Upper lobe of left lung (tissue), 6 donors: ENCODE measurements around the gene PHF2. TPM values are rescaled to one million over a fixed set of nuclear protein-coding genes. Genes with fewer than 3 reads are reported as not detected.
A peak's percentile ranks its signal among the peaks of the same experiment; 100 is the strongest.

Experiments
- ATAC-seq, 2 donors: fragments of 200-7000 bp; cut with Tn5 transposase; one replicate each; pipeline ENCODE4 v1.9.1; 2022; ENCODE audit warnings: mild to moderate bottlenecking in 2 of 2, moderate library complexity in 2 of 2; ENCODE audit not compliant: low FRiP score in 2 of 2
- DNase-seq, 2 donors: peaks; one replicate each; pipeline ENCODE4 v3.0.0-alpha.2; 2019 to 2020
- H3K27ac ChIP-seq, 4 donors: fragments of 200-600 bp; sonication (generic); one replicate each; pipeline ENCODE4 v1.5.1; 2016 to 2019
- H3K27me3 ChIP-seq, 4 donors: fragments of 200-600 bp; sonication (generic); one replicate each; pipeline ENCODE4 v1.5.1; 2017 to 2019
- H3K36me3 ChIP-seq, 4 donors: fragments of 200-600 bp; sonication (generic); one replicate each; pipeline ENCODE4 v1.5.1; 2016 to 2019
- H3K4me1 ChIP-seq, 4 donors: fragments of 200-600 bp; sonication (generic); one replicate each; pipeline ENCODE4 v1.5.1; 2018 to 2019
- H3K4me3 ChIP-seq, 4 donors: fragments of 200-600 bp; sonication (generic); one replicate each; pipeline ENCODE4 v1.5.1; 2017 to 2019; ENCODE audit warnings: mild to moderate bottlenecking in 2 of 4, moderate library complexity in 1 of 4
- H3K9me3 ChIP-seq, 4 donors: fragments of 200-600 bp; sonication (generic); one replicate each; pipeline ENCODE4 v1.5.1; 2018 to 2019
- EP300 ChIP-seq, 4 donors: sonication (generic); formaldehyde crosslinking; IDR thresholded peaks; one replicate each; pipeline ENCODE4 v1.5.1; 2017; ENCODE audit warnings: antibody characterized with exemption in 4 of 4, control low read depth in 2 of 4
- POLR2A ChIP-seq, 4 donors: fragments of 450-650 bp; IDR thresholded peaks; one replicate each; pipeline ENCODE4 v1.5.1; 2016 to 2017; ENCODE audit warnings: antibody characterized with exemption in 4 of 4, mild to moderate bottlenecking in 2 of 4
- POLR2AphosphoS5 ChIP-seq, 2 donors: sonication (generic); formaldehyde crosslinking; IDR thresholded peaks; one replicate each; pipeline ENCODE4 v1.5.1; 2017; ENCODE audit warnings: antibody characterized with exemption in 2 of 2
- WGBS, 2 donors: methylation state at CpG; one replicate each; pipeline ENCODE4 v1.1.5; 2017 to 2018; 5-methylcytosine and 5-hydroxymethylcytosine counted together
- total RNA-seq, 6 donors: library from RNA; depleted of rRNA in 4 of 6; stranded (reverse); fragments of >200 nt in 4 of 6; gene quantifications; one replicate each; pipeline versions ENCODE4 v1.1.0 to v1.2.1, GENCODE V29; 2016 to 2021
- TF ChIP-seq, protein P1 (sequence below), 6 experiments: fragments of 450-650 bp in 4 of 6; fragments of 200-600 bp in 2 of 6; sonication (generic) in 2 of 6; IDR thresholded peaks; one replicate each; pipeline ENCODE4 v1.5.1; 2016 to 2019; ENCODE audit warnings: antibody characterized with exemption in 6 of 6
- donor health status: DM: no; HTN: no; CAD: no; lungs with moderate emphysema.
- donor health status: DM: no; HTN: yes; CAD: no; lungs with severe emphysema.

Gene PHF2
- total RNA-seq, 6 donors from 2014 or later: 33.6 to 41.7 (median 37.9) TPM

- DNase-seq: peak in 1 of 2 donors; percentile 18
Measured at GRCh38 chr9:93599571-93600403, 23.4 kb downstream of the PHF2 start.

DNA sequence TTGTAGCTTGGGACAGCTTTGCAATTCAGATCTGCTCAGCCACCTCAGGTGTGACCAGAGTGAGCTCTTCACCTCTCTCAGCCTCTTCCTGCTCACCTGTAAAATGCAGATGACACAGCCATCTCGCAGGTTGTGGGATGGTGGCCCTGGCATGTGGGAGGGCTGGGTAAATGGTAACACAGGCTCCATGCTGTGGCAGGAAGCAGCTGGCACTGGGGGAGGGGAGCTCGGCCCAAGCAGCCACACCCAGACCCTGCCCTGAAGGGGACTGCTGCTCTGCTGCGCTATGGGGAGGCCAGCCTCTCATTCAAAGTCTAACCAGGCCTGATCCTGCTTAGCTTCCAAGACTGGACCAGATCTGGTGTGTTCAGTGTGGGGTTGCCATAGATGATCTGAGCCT, 24.1 kb downstream of the PHF2 start:
- DNase-seq (no peak), ATAC-seq (no peak)
- H3K4me1 ChIP-seq: peaks cover 21 to 33% (median 26%) of the 10 kb centered on the region in 4 donors
- H3K36me3 ChIP-seq: no peaks in the 10 kb centered on the region
- no peak overlapping the region for H3K27ac ChIP-seq
- TF ChIP-seq POLR2AphosphoS5 (IDR thresholded peaks at IDR 0.05) (no peak), EP300 (IDR thresholded peaks at IDR 0.05) (no peak), POLR2A (IDR thresholded peaks at IDR 0.05) (no peak)
- TF ChIP-seq, protein P1, sequence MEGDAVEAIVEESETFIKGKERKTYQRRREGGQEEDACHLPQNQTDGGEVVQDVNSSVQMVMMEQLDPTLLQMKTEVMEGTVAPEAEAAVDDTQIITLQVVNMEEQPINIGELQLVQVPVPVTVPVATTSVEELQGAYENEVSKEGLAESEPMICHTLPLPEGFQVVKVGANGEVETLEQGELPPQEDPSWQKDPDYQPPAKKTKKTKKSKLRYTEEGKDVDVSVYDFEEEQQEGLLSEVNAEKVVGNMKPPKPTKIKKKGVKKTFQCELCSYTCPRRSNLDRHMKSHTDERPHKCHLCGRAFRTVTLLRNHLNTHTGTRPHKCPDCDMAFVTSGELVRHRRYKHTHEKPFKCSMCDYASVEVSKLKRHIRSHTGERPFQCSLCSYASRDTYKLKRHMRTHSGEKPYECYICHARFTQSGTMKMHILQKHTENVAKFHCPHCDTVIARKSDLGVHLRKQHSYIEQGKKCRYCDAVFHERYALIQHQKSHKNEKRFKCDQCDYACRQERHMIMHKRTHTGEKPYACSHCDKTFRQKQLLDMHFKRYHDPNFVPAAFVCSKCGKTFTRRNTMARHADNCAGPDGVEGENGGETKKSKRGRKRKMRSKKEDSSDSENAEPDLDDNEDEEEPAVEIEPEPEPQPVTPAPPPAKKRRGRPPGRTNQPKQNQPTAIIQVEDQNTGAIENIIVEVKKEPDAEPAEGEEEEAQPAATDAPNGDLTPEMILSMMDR (IDR thresholded peaks at IDR 0.05): no peak
- no peaks in the 10 kb centered on the region for H3K27me3 ChIP-seq
- H3K9me3 ChIP-seq: no peaks in the 10 kb centered on the region
- WGBS, 2 donors: 12 to 31% methylated on average over 2 to 3 of the region's 3 CpGs
- H3K4me3 ChIP-seq: no peak overlapping the region

More at GRCh38 chr9:93599571-93600403, 23.4 kb downstream of the PHF2 start:
- 65 to 79% methylated on average over 13 to 16 of the region's 17 CpGs for WGBS, 2 donors
- H3K36me3 ChIP-seq: no peaks in the 10 kb centered on the region
- peaks cover 21 to 34% (median 26%) of the 10 kb centered on the region in 4 donors for H3K4me1 ChIP-seq
- H3K27me3 ChIP-seq: no peaks in the 10 kb centered on the region
- no peaks in the 10 kb centered on the region for H3K9me3 ChIP-seq
- no peak for ATAC-seq
- peak overlapping the region in 1 of 4 donors; percentile 19 for H3K27ac ChIP-seq
- TF ChIP-seq POLR2A (IDR thresholded peaks at IDR 0.05) (no peak), POLR2AphosphoS5 (IDR thresholded peaks at IDR 0.05) (no peak)
- H3K4me3 ChIP-seq: no peak overlapping the region

GRCh38 chr9:93601063-93601462, 24.7 kb downstream of the PHF2 start:
- no peak overlapping the region for H3K27ac ChIP-seq

GRCh38 chr9:93601666-93602065, 25.3 kb downstream of the PHF2 start:
- H3K9me3 ChIP-seq: no peaks in the 10 kb centered on the region
- no peak for DNase-seq
- 81 to 89% methylated on average over 4 to 5 of the region's 5 CpGs for WGBS, 2 donors
- TF ChIP-seq POLR2A (IDR thresholded peaks at IDR 0.05) (no peak), POLR2AphosphoS5 (IDR thresholded peaks at IDR 0.05) (no peak), EP300 (IDR thresholded peaks at IDR 0.05) (no peak)
- TF ChIP-seq, protein P1 (IDR thresholded peaks at IDR 0.05): no peak
- H3K36me3 ChIP-seq: no peaks in the 10 kb centered on the region
- no peak for ATAC-seq
- H3K27me3 ChIP-seq: no peaks in the 10 kb centered on the region
- no peak overlapping the region for H3K27ac ChIP-seq
- peaks cover 21 to 33% (median 26%) of the 10 kb centered on the region in 4 donors for H3K4me1 ChIP-seq
- H3K4me3 ChIP-seq: no peak overlapping the region

More at GRCh38 chr9:93601063-93601462, 24.7 kb downstream of the PHF2 start:
- H3K4me1 ChIP-seq: peaks cover 21 to 33% (median 26%) of the 10 kb centered on the region in 4 donors
- DNase-seq: no peak
- H3K36me3 ChIP-seq: no peaks in the 10 kb centered on the region
- H3K9me3 ChIP-seq: no peaks in the 10 kb centered on the region
- H3K27me3 ChIP-seq: no peaks in the 10 kb centered on the region
- TF ChIP-seq POLR2A (IDR thresholded peaks at IDR 0.05) (no peak), POLR2AphosphoS5 (IDR thresholded peaks at IDR 0.05) (no peak), EP300 (IDR thresholded peaks at IDR 0.05) (no peak)
- TF ChIP-seq, protein P1 (IDR thresholded peaks at IDR 0.05): no peak
- H3K4me3 ChIP-seq: no peak overlapping the region
- no peak for ATAC-seq
- WGBS, 2 donors: 78 to 81% methylated on average over 4 of the region's 4 CpGs

GRCh38 chr9:93603011-93603410, 26.6 kb downstream of the PHF2 start:
- DNase-seq: no peak
- 93 to 96% methylated on average over 3 to 15 of the region's 15 CpGs for WGBS, 2 donors
- no peaks in the 10 kb centered on the region for H3K27me3 ChIP-seq
- H3K4me1 ChIP-seq: peaks cover 21 to 32% (median 26%) of the 10 kb centered on the region in 4 donors
- no peaks in the 10 kb centered on the region for H3K9me3 ChIP-seq
- no peak overlapping the region for H3K4me3 ChIP-seq
- TF ChIP-seq POLR2AphosphoS5 (IDR thresholded peaks at IDR 0.05) (no peak), EP300 (IDR thresholded peaks at IDR 0.05) (no peak), POLR2A (IDR thresholded peaks at IDR 0.05) (no peak)
- TF ChIP-seq, protein P1 (IDR thresholded peaks at IDR 0.05): no peak
- no peak overlapping the region for H3K27ac ChIP-seq
- no peaks in the 10 kb centered on the region for H3K36me3 ChIP-seq
- no peak for ATAC-seq
